ENCODE measurements around the gene CELF4.

CELF4 gene

DNA sequence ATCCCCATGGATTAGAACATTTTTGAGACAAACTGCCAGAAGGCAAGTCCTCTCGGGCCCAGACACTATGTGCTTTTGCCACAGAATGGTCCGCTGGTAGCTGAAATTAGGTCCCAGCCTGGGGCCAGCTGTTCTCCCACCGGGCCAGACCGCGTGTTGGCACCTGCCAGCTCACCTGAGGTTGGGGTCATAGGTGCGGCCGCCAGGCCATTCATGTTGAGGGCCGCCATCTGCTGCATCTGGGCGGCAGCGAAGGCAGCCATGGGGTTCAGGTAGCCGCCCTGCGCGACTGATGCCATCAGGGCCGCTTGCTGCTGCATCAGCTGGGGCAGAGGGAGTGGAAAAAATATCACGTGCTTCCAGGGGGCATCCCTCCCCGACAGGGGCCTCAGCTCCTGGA, 292.8 kb downstream of the CELF4 start:
- Histone ChIP-seq H3K27me3 (replicated peaks; ENCODE audit: control insufficient read depth, insufficient read depth, low read length, poor library complexity, severe bottlenecking) (no peaks in the 10 kb centered on the region), H3K4me1 (ENCODE audit: control insufficient read depth, insufficient read depth, low read length, poor library complexity, severe bottlenecking) (no peaks in the 10 kb centered on the region), H3K36me3 (ENCODE audit: control insufficient read depth, insufficient read depth, low read length) (no peaks in the 10 kb centered on the region), H3K9me3 (ENCODE audit: control insufficient read depth, low read length) (no peaks in the 10 kb centered on the region), H3K4me3 (ENCODE audit: insufficient read depth, low read depth, low read length, poor library complexity, severe bottlenecking) (no peak overlapping the region), H3K27ac (ENCODE audit: insufficient read depth, low read length, poor library complexity, severe bottlenecking) (no peak overlapping the region)
- no peak for DNase-seq

GRCh38 chr18:37272226-37272625, 293.4 kb downstream of the CELF4 start:
- no peak for DNase-seq
- H3K27me3 ChIP-seq (replicated peaks; ENCODE audit: control insufficient read depth, insufficient read depth, low read length, poor library complexity, severe bottlenecking): no peaks in the 10 kb centered on the region
- H3K4me1 ChIP-seq (ENCODE audit: control insufficient read depth, insufficient read depth, low read length, poor library complexity, severe bottlenecking): no peaks in the 10 kb centered on the region
- H3K27ac ChIP-seq (ENCODE audit: insufficient read depth, low read length, poor library complexity, severe bottlenecking): no peak overlapping the region
- no peak overlapping the region for H3K4me3 ChIP-seq (ENCODE audit: insufficient read depth, low read depth, low read length, poor library complexity, severe bottlenecking)
- H3K9me3 ChIP-seq (ENCODE audit: control insufficient read depth, low read length): no peaks in the 10 kb centered on the region
- no peaks in the 10 kb centered on the region for H3K36me3 ChIP-seq (ENCODE audit: control insufficient read depth, insufficient read depth, low read length)

DNA sequence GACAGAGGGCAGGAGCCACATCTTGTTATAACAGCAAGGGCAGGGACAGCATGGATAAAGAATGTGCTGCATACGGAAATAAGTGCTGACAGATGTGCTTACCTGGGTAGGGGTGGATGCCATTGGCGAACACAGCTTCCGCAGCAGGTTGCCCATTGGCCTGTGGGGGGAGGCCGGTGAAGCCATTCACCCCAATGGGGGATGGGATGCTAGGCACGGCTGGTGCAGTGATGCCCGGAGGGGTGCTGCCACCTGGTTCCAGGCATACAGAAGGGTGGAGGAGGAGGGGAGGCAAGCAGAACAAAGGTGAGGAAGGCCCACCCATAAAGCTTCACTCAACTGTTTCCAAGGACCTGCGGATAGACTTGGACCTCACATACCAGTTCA, 294.9 kb downstream of the CELF4 start:
- Histone ChIP-seq H3K4me3 (ENCODE audit: insufficient read depth, low read depth, low read length, poor library complexity, severe bottlenecking) (no peak overlapping the region), H3K27ac (ENCODE audit: insufficient read depth, low read length, poor library complexity, severe bottlenecking) (no peak overlapping the region), H3K4me1 (ENCODE audit: control insufficient read depth, insufficient read depth, low read length, poor library complexity, severe bottlenecking) (no peaks in the 10 kb centered on the region), H3K27me3 (replicated peaks; ENCODE audit: control insufficient read depth, insufficient read depth, low read length, poor library complexity, severe bottlenecking) (no peaks in the 10 kb centered on the region), H3K9me3 (ENCODE audit: control insufficient read depth, low read length) (no peaks in the 10 kb centered on the region), H3K36me3 (ENCODE audit: control insufficient read depth, insufficient read depth, low read length) (no peaks in the 10 kb centered on the region)
- DNase-seq: no peak

DNA sequence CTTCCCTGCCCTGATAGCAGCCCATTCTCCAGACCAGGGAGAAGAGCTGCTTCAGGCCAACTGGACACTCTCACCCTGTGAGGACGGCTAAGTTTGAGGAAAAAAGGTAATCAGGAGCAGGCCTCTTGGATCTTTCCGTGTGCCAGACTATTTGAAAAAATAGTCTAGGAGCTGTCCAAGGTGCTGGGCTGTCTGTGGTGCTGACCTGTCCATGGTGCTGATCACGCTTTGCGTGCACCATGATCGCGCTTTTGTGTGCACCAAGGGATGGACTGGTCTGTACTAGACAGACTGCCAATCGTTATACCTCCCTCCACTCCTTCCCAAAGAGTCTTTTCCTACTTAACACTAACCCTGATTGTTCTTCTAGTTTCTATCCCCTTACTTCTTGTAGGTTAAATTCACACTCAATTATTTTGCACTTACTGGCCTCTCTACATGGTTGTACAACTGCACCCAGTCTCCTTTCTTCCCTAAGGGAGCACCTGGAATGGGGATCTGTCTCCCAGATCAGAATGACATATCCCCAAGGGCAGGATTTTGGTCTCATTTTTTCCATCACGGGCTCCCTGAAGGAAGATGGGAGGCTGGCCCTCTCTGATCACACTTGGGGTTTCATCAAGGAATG, 295.4 kb downstream of the CELF4 start:
- H3K9me3 ChIP-seq (ENCODE audit: control insufficient read depth, low read length): no peaks in the 10 kb centered on the region
- no peak overlapping the region for H3K4me3 ChIP-seq (ENCODE audit: insufficient read depth, low read depth, low read length, poor library complexity, severe bottlenecking)
- H3K4me1 ChIP-seq (ENCODE audit: control insufficient read depth, insufficient read depth, low read length, poor library complexity, severe bottlenecking): no peaks in the 10 kb centered on the region
- DNase-seq: no peak
- no peaks in the 10 kb centered on the region for H3K36me3 ChIP-seq (ENCODE audit: control insufficient read depth, insufficient read depth, low read length)
- H3K27me3 ChIP-seq (replicated peaks; ENCODE audit: control insufficient read depth, insufficient read depth, low read length, poor library complexity, severe bottlenecking): no peaks in the 10 kb centered on the region
- no peak overlapping the region for H3K27ac ChIP-seq (ENCODE audit: insufficient read depth, low read length, poor library complexity, severe bottlenecking)

- Histone ChIP-seq H3K27me3 (replicated peaks; ENCODE audit: control insufficient read depth, insufficient read depth, low read length, poor library complexity, severe bottlenecking) (no peaks in the 10 kb centered on the region), H3K9me3 (ENCODE audit: control insufficient read depth, low read length) (no peaks in the 10 kb centered on the region), H3K27ac (ENCODE audit: insufficient read depth, low read length, poor library complexity, severe bottlenecking) (no peak overlapping the region), H3K4me1 (ENCODE audit: control insufficient read depth, insufficient read depth, low read length, poor library complexity, severe bottlenecking) (no peaks in the 10 kb centered on the region), H3K4me3 (ENCODE audit: insufficient read depth, low read depth, low read length, poor library complexity, severe bottlenecking) (no peak overlapping the region), H3K36me3 (ENCODE audit: control insufficient read depth, insufficient read depth, low read length) (no peaks in the 10 kb centered on the region)
- no peak for DNase-seq
These were observed 299.3 kb downstream of the CELF4 start for GRCh38 chr18:37266290-37266689.

- no peak overlapping the region for H3K27ac ChIP-seq (ENCODE audit: insufficient read depth, low read length, poor library complexity, severe bottlenecking)
- no peaks in the 10 kb centered on the region for H3K9me3 ChIP-seq (ENCODE audit: control insufficient read depth, low read length)
- no peaks in the 10 kb centered on the region for H3K27me3 ChIP-seq (replicated peaks; ENCODE audit: control insufficient read depth, insufficient read depth, low read length, poor library complexity, severe bottlenecking)
- no peak overlapping the region for H3K4me3 ChIP-seq (ENCODE audit: insufficient read depth, low read depth, low read length, poor library complexity, severe bottlenecking)
- no peaks in the 10 kb centered on the region for H3K4me1 ChIP-seq (ENCODE audit: control insufficient read depth, insufficient read depth, low read length, poor library complexity, severe bottlenecking)
- no peak for DNase-seq
- no peaks in the 10 kb centered on the region for H3K36me3 ChIP-seq (ENCODE audit: control insufficient read depth, insufficient read depth, low read length)
These were observed 300.2 kb downstream of the CELF4 start for GRCh38 chr18:37265382-37265781.

- H3K27me3 ChIP-seq (replicated peaks; ENCODE audit: control insufficient read depth, insufficient read depth, low read length, poor library complexity, severe bottlenecking): no peaks in the 10 kb centered on the region
- H3K36me3 ChIP-seq (ENCODE audit: control insufficient read depth, insufficient read depth, low read length): no peaks in the 10 kb centered on the region
- no peaks in the 10 kb centered on the region for H3K9me3 ChIP-seq (ENCODE audit: control insufficient read depth, low read length)
- H3K4me3 ChIP-seq (ENCODE audit: insufficient read depth, low read depth, low read length, poor library complexity, severe bottlenecking): no peak overlapping the region
- DNase-seq: no peak
- no peak overlapping the region for H3K27ac ChIP-seq (ENCODE audit: insufficient read depth, low read length, poor library complexity, severe bottlenecking)
- H3K4me1 ChIP-seq (ENCODE audit: control insufficient read depth, insufficient read depth, low read length, poor library complexity, severe bottlenecking): no peaks in the 10 kb centered on the region
These were observed 300.6 kb downstream of the CELF4 start for GRCh38 chr18:37264956-37265355.

GRCh38 chr18:37261988-37262387, 303.6 kb downstream of the CELF4 start:
- Histone ChIP-seq H3K4me1 (ENCODE audit: control insufficient read depth, insufficient read depth, low read length, poor library complexity, severe bottlenecking) (no peaks in the 10 kb centered on the region), H3K36me3 (ENCODE audit: control insufficient read depth, insufficient read depth, low read length) (no peaks in the 10 kb centered on the region), H3K9me3 (ENCODE audit: control insufficient read depth, low read length) (no peaks in the 10 kb centered on the region), H3K4me3 (ENCODE audit: insufficient read depth, low read depth, low read length, poor library complexity, severe bottlenecking) (no peak overlapping the region), H3K27ac (ENCODE audit: insufficient read depth, low read length, poor library complexity, severe bottlenecking) (no peak overlapping the region), H3K27me3 (replicated peaks; ENCODE audit: control insufficient read depth, insufficient read depth, low read length, poor library complexity, severe bottlenecking) (no peaks in the 10 kb centered on the region)
- DNase-seq: no peak

DNA sequence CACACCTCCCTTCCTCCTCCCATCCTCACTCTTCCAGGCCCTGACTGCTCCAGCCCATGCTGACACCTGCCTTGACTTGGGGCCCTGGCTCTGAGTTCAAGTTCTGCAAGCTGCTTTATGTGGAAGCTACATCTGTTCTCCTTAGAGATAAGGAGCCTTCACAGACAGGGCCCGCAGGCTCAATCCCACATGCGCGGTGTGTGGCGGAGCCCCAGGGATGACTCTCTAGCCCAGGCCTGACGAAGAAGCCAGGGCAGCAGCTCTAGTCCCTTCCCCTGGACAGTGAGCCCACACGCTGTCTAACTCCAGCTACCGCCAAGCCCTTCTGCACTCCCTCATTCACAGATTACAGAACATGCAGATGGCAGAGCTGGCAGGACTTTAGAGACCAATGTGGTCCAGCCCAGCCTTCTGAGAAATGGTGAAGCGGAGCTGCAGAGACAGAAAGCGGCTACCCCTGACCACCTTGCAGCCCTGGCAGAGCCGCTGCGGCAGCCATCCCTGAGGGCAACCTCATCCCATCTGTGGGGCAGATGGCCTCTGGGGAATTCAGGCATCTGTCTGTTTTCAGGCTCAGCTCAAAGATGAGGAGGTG, 304.3 kb downstream of the CELF4 start:
- Histone ChIP-seq H3K27me3 (replicated peaks; ENCODE audit: control insufficient read depth, insufficient read depth, low read length, poor library complexity, severe bottlenecking) (no peaks in the 10 kb centered on the region), H3K4me1 (ENCODE audit: control insufficient read depth, insufficient read depth, low read length, poor library complexity, severe bottlenecking) (no peaks in the 10 kb centered on the region), H3K4me3 (ENCODE audit: insufficient read depth, low read depth, low read length, poor library complexity, severe bottlenecking) (no peak overlapping the region), H3K9me3 (ENCODE audit: control insufficient read depth, low read length) (no peaks in the 10 kb centered on the region), H3K27ac (ENCODE audit: insufficient read depth, low read length, poor library complexity, severe bottlenecking) (no peak overlapping the region), H3K36me3 (ENCODE audit: control insufficient read depth, insufficient read depth, low read length) (no peaks in the 10 kb centered on the region)
- DNase-seq: no peak

- H3K27me3 ChIP-seq (replicated peaks; ENCODE audit: control insufficient read depth, insufficient read depth, low read length, poor library complexity, severe bottlenecking): peaks cover under 1% of the 10 kb centered on the region
- no peaks in the 10 kb centered on the region for H3K4me1 ChIP-seq (ENCODE audit: control insufficient read depth, insufficient read depth, low read length, poor library complexity, severe bottlenecking)
- H3K9me3 ChIP-seq (ENCODE audit: control insufficient read depth, low read length): no peaks in the 10 kb centered on the region
- no peak overlapping the region for H3K27ac ChIP-seq (ENCODE audit: insufficient read depth, low read length, poor library complexity, severe bottlenecking)
- no peak overlapping the region for H3K4me3 ChIP-seq (ENCODE audit: insufficient read depth, low read depth, low read length, poor library complexity, severe bottlenecking)
- no peaks in the 10 kb centered on the region for H3K36me3 ChIP-seq (ENCODE audit: control insufficient read depth, insufficient read depth, low read length)
- DNase-seq: no peak
These were observed 305.1 kb downstream of the CELF4 start for GRCh38 chr18:37260367-37261093.

Measured in effector memory CD4-positive, alpha-beta T cell (primary cell).